HTERT RPE-1 (cell line): Measurements from ENCODE around the gene MYL4.
"Not testable (repeated sequence)": the region's sequence is repeated elsewhere in the genome, so short reads cannot be mapped to it uniquely, and the experiment has no call there.

Experiments used
- in situ Hi-C: fragments of 300-500 bp; cut with MboI; formaldehyde crosslinking; loops from 4 replicates; pipeline ENCODE4 v1.14.3; 2020; ENCODE audit warnings: low sequenced_read_pairs

Gene MYL4

GRCh38 chr17:47239967-47240651 is 31.0 kb downstream of the MYL4 start:
- in situ Hi-C loops, result no loop called here

DNA sequence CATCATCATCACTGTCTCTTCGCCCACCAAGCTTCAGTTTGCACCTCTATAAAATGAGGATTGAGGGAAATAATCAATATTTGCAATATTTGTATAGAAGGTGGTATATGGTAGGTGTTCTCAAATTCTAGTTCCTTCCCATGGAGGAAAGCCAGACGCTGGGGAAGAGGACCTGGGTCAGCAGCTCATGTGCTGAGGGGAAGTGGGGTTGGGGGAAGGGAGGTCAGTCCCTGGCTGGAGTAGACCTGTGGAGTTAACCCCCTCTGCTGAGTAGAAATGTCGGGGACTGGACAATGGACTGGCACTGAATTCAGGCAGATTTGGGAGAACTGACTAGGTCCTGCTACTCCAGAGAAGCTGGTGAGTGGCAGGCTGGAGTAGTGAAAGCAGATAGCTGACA is 31.7 kb downstream of the MYL4 start:
- in situ Hi-C loops, result no loop called here

GRCh38 chr17:47242648-47243047 is 33.5 kb downstream of the MYL4 start:
- in situ Hi-C loops, result no loop called here

GRCh38 chr17:47243737-47244598 is 34.8 kb downstream of the MYL4 start:
- in situ Hi-C loops, result no loop called here

DNA sequence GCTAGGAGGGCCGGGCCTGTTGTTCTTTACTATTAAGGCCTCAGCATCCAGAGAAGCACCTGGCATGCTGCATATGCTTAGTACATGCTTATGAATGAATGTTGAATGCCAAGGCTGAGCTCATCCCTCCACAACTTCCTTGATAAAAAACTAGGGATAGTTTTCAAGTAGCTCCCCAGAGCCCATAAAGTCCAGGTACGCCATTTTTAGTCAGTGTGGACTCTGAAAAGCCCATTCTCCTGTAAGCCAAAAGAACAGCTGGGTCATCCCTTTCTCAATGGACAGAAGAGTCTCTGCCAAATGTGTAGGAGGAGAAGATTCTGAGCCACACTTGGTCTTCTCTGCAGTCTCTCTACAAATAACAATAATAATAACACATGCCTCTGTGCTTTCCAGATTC is 35.5 kb downstream of the MYL4 start:
- in situ Hi-C loops, result no loop called here

DNA sequence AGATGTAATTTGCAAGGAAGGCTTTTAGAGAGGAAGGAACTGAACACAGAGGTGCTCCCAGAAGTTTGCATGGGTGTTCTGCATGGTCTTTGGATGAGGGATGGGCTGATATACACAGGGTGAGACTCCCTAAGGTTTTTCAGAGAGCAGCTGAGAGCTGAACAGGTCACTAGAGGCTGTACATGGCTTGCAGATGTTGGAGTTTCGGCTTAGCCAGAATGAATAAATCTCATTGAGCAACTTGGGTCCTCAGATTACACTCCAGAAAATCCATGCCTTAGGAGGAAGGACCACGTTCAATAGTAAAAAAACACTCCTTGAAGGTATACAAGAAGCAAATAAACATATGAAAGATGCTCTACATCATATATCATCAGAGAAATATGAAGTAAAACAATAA is 37.0 kb downstream of the MYL4 start:
- in situ Hi-C loops, result no loop called here

DNA sequence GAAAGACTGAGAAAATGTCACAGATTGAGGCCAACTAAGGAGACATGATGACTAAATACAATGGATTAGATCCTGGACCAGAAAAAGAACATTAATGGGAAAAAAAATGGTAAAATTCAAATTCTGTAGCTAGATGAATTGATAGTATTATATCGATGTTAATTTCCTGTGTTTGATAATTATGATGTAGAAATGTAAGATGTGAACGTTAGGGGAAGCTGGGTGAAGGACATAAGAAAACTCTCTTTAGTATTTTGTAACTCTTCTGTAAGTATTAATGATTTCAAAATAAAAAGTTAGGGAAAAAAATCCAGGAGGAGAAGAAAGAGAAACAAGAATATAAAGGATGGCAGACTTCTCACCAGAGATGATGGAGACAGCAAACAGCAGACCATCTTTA is 41.7 kb downstream of the MYL4 start:
- in situ Hi-C loops, result no loop called here

GRCh38 chr17:47251421-47251940 is 42.3 kb downstream of the MYL4 start:
- in situ Hi-C loops, result no loop called here

DNA sequence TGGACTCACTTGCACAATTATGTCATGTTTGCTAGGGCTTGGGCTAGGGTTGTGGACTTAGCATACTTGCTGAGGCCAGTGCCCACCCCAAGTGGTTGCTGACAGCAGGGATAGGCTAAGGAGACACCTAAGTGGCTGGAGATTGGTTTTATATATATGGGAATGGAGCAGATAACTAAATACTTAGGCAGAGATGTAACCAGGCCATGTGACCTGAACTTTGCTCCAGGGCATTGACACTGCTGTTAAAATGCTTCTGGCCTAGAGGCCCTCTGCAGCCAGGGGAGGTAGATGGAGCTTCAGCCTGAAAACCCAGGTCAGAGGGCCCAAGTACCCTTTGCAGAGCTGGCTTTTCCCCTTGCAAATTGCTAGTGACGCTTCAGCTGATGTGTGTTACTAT is 43.1 kb downstream of the MYL4 start:
- in situ Hi-C loops, result no loop called here

DNA sequence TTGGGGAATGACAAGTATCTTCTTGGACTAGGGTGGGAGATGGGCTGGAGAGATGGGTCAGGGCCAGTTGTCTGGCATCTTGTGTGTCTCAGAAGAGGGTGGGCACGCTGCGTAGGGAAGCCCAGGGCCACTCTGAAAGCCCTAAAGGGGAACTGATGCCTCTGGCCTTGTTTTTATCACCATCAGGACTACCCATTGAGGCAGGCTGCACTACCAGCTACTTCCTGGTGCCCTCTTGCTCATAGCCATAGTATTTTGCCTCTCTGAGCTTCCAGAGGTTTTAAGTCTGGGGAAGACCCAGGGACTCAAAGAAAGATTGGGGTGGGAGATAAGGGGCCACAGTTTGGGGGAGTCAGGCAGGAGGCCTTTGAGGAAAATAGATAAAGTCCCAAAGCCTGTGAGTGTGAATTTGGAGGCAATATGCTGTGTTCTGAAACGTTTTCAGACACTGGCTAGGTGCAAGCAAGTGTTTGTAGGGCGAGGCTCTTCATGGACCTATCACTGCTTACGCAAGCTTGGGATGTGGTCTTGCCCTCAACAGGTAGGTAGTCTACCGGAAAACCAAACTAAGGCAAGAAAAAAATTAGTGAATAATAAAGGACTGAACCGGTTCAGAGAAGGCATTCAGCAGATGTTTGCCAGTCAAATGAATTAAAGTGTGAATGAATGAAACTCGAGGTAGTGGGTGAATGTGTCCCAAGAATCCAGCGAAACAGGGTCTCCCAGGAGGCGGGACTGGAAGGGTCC is 43.8 kb downstream of the MYL4 start:
- in situ Hi-C loops, result no loop called here

- in situ Hi-C loops, result no loop called here
These were observed 44.6 kb downstream of the MYL4 start, which contains the start of gene ITGB3 for GRCh38 chr17:47253541-47254402. Gene ITGB3, plus strand, starts transcription at chr17:47253827. Its CDS starts 35 bp downstream, at chr17:47253862.

DNA sequence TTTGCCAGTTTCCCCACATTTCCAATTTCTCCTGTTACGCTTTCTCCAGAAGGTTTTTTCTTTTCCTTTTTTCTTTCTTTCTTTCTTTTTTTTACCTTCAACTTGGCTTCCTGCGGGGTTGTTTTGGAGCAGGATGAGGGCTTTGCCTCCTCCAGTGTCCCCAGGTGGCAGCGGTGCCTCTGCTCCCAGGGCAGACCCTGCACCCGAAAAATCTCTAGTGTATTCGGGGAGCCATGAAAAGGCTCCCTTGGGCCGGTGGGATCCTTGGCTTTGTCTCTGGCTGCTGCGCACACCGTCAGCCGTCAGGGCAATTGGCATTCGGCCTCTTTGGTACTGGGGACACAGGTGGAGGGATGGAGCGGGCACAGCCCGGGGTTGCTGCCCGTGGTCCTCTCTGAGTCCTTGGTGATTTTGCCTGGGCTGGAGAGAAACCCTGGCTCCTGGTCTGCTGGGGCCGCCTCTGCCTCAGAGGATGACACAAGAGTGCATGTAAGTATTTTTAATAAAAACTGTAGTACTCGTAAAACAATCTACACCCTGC is 45.3 kb downstream of the MYL4 start:
- in situ Hi-C loops, result no loop called here

DNA sequence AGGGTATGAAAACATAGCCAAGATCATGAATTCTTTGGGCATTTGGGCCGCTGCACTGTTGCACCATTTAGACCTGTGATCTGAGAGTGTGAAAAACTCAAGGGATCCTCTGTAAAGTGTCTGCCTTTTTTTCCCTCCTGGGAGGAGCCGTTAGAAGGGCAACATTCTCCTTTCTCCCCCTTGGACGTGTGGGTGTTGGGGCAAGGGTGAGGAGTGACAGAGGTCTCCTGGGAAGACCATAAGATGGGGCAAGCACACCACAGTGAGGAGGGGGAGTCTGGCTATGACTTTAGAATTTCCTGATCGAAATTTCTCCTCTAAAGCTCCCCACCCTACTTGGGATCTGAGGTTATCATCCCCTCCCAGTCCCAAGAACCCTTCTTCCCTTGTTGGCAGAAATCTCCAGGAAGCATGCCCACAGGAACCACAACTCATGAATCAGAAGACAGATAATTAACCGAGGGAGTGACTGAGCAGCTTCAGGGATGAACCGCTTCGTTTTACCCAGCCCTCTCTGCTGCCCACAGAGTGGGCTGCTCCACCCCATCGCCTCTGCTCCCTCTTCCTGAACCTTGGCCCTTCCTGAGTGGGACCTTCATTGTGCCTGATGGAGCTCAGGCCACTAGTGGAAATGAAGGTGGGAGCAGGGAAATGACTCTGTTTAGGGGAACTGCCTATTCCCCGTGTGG is 48.6 kb downstream of the MYL4 start:
- in situ Hi-C loops, result no loop called here

DNA sequence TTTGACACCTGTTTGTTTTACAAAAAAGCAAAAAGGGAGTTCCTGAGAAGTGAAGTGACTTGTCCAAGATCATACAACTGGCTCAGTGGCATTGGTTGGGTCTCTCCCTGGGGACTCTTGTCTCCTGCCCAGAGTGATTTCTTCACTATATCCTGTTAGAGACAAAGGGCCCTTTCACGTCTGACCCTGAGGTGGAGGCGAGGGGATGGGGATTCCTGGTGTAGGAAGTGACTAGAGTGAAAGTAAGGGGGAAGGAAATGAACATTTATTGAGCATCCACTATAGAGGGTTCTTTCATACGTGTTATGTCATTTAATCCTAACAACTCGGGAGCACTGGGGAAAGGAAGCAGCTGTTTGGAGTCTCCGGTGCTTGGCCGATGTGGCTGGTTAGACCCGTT is 53.4 kb downstream of the MYL4 start:
- in situ Hi-C loops, result no loop called here

DNA sequence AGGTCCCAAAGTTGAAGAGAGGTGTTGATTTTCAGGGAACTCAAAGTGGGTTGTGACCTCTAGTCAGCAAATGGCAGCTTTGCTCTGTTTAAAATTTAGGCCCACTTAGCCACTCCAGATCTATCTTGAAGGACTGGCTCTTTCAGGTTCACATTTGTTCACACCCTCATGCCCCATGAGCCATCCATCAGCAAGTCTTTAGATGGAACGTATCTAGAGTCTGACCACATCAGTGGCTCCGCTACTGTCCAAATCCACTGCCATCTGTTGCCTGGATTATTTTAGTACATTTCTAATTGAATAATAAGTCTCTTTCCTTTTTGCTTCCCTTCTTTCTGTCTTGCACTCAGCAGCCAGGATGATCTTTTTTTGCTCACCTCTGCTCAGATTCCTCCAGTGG is 55.0 kb downstream of the MYL4 start:
- in situ Hi-C loops, result no loop called here

GRCh38 chr17:47265983-47266541 is 56.9 kb downstream of the MYL4 start:
- in situ Hi-C loops, result no loop called here

DNA sequence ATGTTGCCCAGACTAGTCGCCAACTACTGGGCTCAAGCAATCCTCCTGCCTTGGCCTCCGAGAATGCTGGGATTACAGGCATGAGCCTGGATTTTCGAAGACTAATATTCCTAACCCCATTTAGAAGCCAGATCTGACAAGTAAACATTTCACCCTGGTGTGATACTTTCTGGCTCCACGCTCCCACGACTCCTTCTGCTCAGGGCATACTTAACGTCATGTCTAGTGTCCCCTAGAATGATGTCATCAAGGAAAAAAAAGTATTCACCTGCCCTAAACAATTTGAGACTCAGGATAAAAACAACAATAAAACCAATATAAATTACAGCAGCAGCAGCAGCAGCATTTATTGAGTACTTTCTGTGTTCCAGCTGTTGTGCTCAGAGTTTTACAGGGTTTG is 57.6 kb downstream of the MYL4 start:
- in situ Hi-C loops, result no loop called here

GRCh38 chr17:47267354-47267828 is 58.2 kb downstream of the MYL4 start:
- in situ Hi-C loops, result no loop called here

DNA sequence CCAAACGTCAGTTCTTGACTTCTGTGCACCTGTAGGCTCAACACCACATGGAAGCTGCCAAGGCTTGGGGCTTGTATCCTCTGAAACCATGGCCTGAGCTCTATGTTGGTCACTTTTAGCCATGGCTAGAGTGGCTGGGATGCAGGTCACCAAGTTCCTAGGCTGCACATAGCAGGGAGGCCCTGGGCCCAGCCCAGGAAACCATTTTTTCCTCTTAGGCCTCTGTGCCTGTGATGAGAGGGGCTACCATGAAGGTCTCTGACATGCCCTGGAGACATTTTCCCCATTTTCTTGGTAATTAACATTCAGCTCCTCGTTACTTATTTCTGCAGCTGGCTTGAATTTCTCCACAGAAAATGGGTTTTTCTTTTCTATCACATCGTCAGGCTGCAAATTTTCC is 59.8 kb downstream of the MYL4 start:
- in situ Hi-C loops, result not testable (repeated sequence)
